ENCODE data around the gene CTSK. TPM values are rescaled to one million over a fixed set of nuclear protein-coding genes. Genes with fewer than 3 reads are reported as not detected.

CTSK gene
- total and polyA plus RNA-seq, 4 donors: 2.2 to 3.8 (median 2.4) TPM

GRCh38 chr1:150760013-150760412 lies 48.0 kb downstream of the CTSK start:
- Histone ChIP-seq H3K27me3 (ENCODE audit: control insufficient read depth in 4 of 4, insufficient read depth in 4 of 4, low read length in 3 of 4) (no peaks in the 10 kb centered on the region), H3K9me3 (ENCODE audit: control insufficient read depth in 4 of 4, low read length in 3 of 4) (no peaks in the 10 kb centered on the region), H3K27ac (ENCODE audit: low read depth in 1 of 2, low read length in 2 of 2) (no peak overlapping the region), H3K4me3 (ENCODE audit: low read depth in 1 of 3, low read length in 3 of 3) (no peak overlapping the region), H3K9ac (ENCODE audit: low read depth in 1 of 2, low read length in 2 of 2) (no peak overlapping the region), H3K36me3 (ENCODE audit: control insufficient read depth in 4 of 4, insufficient read depth in 3 of 4, low read depth in 1 of 4, low read length in 3 of 4) (peaks cover 0 to 10% (median 4%) of the 10 kb centered on the region in 4 donors), H3K4me1 (ENCODE audit: control insufficient read depth in 4 of 4, insufficient read depth in 4 of 4, low read length in 3 of 4) (peaks cover 0 to 4% (median 1%) of the 10 kb centered on the region in 4 donors)
- no peak for DNase-seq (ENCODE audit: low spot score)
- 90% methylated on average over 3 of the region's 3 CpGs for WGBS
- TF ChIP-seq RXRA (IDR thresholded peaks at IDR 0.05): no peak
- TF ChIP-seq MAX (IDR thresholded peaks at IDR 0.05): no peak
- no peak for TF ChIP-seq HNF4A (conservative IDR thresholded peaks at IDR 0.05)
- TF ChIP-seq HNF4G (IDR thresholded peaks at IDR 0.05): no peak
- no peak for TF ChIP-seq TAF1 (conservative IDR thresholded peaks at IDR 0.05)
- no peak for TF ChIP-seq RAD21 (IDR thresholded peaks at IDR 0.05)
- no peak for TF ChIP-seq NR2F2 (IDR thresholded peaks at IDR 0.05)
- TF ChIP-seq YY1 (IDR thresholded peaks at IDR 0.05): no peak
- TF ChIP-seq FOXA2 (IDR thresholded peaks at IDR 0.05): no peak

DNA sequence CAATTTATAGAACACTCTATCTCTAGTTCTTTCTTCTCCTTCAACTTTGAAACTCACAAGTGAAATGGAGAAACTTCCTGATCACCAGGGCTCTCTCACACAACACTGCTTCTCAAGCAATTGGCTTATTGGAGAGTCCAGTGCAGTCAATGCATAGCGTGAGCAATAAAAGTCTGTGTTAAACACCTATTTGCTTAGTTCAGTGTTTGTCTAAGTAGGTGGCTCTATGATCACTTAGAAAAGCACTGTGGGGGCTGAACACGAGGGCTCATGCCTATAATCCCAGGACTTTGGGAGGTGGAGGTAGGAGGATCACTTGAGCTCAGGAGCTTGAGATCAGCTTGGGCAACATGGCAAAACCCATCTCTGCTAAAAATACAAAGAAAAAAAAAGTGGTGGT lies 54.6 kb downstream of the CTSK start:
- no peak overlapping the region for H3K9ac ChIP-seq (ENCODE audit: low read depth in 1 of 2, low read length in 2 of 2)

DNA sequence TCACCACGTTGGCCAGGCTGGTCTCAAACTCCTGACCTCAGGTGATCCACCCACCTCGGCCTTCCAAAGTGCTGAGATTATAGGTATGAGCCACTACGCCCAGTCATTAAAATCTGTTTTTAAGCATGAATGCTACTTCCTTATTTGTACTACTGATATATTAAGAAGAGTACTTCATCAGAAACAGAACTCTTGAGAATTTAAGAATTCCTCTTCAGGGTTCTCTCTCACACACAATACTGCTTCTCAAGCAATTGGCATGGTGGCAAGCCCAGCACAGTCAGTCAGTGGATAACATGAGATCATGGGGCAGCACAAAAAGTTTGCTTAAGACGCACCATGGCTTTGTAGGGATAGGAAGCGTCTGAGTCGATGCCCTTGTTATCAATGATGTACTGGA lies 56.6 kb downstream of the CTSK start:
- no peak for DNase-seq (ENCODE audit: low spot score)
- H3K36me3 ChIP-seq (ENCODE audit: control insufficient read depth in 4 of 4, insufficient read depth in 3 of 4, low read depth in 1 of 4, low read length in 3 of 4): peaks cover 0 to 33% (median 19%) of the 10 kb centered on the region in 4 donors
- 92% methylated on average over 6 of the region's 6 CpGs for WGBS
- no peaks in the 10 kb centered on the region for H3K9me3 ChIP-seq (ENCODE audit: control insufficient read depth in 4 of 4, low read length in 3 of 4)
- H3K27ac ChIP-seq (ENCODE audit: low read depth in 1 of 2, low read length in 2 of 2): no peak overlapping the region
- peaks cover 0 to 1% (median 0%) of the 10 kb centered on the region in 4 donors for H3K4me1 ChIP-seq (ENCODE audit: control insufficient read depth in 4 of 4, insufficient read depth in 4 of 4, low read length in 3 of 4)
- TF ChIP-seq HNF4A (conservative IDR thresholded peaks at IDR 0.05) (no peak), JUND (IDR thresholded peaks at IDR 0.05) (no peak), RXRA (IDR thresholded peaks at IDR 0.05) (no peak), RAD21 (IDR thresholded peaks at IDR 0.05) (no peak), FOXA1 (IDR thresholded peaks at IDR 0.05) (no peak), EGR1 (IDR thresholded peaks at IDR 0.05; ENCODE audit: low read depth in 2 of 2) (no peak), YY1 (IDR thresholded peaks at IDR 0.05) (no peak), TAF1 (conservative IDR thresholded peaks at IDR 0.05) (no peak)
- TF ChIP-seq, protein P1, sequence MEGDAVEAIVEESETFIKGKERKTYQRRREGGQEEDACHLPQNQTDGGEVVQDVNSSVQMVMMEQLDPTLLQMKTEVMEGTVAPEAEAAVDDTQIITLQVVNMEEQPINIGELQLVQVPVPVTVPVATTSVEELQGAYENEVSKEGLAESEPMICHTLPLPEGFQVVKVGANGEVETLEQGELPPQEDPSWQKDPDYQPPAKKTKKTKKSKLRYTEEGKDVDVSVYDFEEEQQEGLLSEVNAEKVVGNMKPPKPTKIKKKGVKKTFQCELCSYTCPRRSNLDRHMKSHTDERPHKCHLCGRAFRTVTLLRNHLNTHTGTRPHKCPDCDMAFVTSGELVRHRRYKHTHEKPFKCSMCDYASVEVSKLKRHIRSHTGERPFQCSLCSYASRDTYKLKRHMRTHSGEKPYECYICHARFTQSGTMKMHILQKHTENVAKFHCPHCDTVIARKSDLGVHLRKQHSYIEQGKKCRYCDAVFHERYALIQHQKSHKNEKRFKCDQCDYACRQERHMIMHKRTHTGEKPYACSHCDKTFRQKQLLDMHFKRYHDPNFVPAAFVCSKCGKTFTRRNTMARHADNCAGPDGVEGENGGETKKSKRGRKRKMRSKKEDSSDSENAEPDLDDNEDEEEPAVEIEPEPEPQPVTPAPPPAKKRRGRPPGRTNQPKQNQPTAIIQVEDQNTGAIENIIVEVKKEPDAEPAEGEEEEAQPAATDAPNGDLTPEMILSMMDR (IDR thresholded peaks at IDR 0.05; ENCODE audit: low read depth, low read length, missing input control): no peak
- H3K9ac ChIP-seq (ENCODE audit: low read depth in 1 of 2, low read length in 2 of 2): no peak overlapping the region
- no peaks in the 10 kb centered on the region for H3K27me3 ChIP-seq (ENCODE audit: control insufficient read depth in 4 of 4, insufficient read depth in 4 of 4, low read length in 3 of 4)
- no peak overlapping the region for H3K4me3 ChIP-seq (ENCODE audit: low read depth in 1 of 3, low read length in 3 of 3)

More for the DNA sequence above, 54.6 kb downstream of the CTSK start:
- Histone ChIP-seq H3K36me3 (ENCODE audit: control insufficient read depth in 4 of 4, insufficient read depth in 3 of 4, low read depth in 1 of 4, low read length in 3 of 4) (peaks cover 0 to 24% (median 18%) of the 10 kb centered on the region in 4 donors), H3K4me3 (ENCODE audit: low read depth in 1 of 3, low read length in 3 of 3) (no peak overlapping the region), H3K9me3 (ENCODE audit: control insufficient read depth in 4 of 4, low read length in 3 of 4) (no peaks in the 10 kb centered on the region), H3K27ac (ENCODE audit: low read depth in 1 of 2, low read length in 2 of 2) (no peak overlapping the region), H3K27me3 (ENCODE audit: control insufficient read depth in 4 of 4, insufficient read depth in 4 of 4, low read length in 3 of 4) (no peaks in the 10 kb centered on the region), H3K4me1 (ENCODE audit: control insufficient read depth in 4 of 4, insufficient read depth in 4 of 4, low read length in 3 of 4) (no peaks in the 10 kb centered on the region)
- 86% methylated on average over 2 of the region's 2 CpGs for WGBS
- no peak for DNase-seq (ENCODE audit: low spot score)
- TF ChIP-seq GABPA (IDR thresholded peaks at IDR 0.05 in 1 of 2, conservative IDR thresholded peaks at IDR 0.05 in 1 of 2) (no peak), MAX (IDR thresholded peaks at IDR 0.05) (no peak), NR2F2 (IDR thresholded peaks at IDR 0.05) (no peak), FOXA1 (IDR thresholded peaks at IDR 0.05) (no peak), RAD21 (IDR thresholded peaks at IDR 0.05) (no peak), RXRA (IDR thresholded peaks at IDR 0.05) (no peak)
